GF-D8 (cell line): ENCODE measurements around the gene SLC25A14.
"Not testable (repeated sequence)": the region's sequence is repeated elsewhere in the genome, so short reads cannot be mapped to it uniquely, and the experiment has no call there.

ENCODE experiments used
- DNase-seq: peaks from one replicate; lab custom pipeline; 2025; lab: John Stamatoyannopoulos, UW

SLC25A14 gene

GRCh38 chrX:130339408-130340222 lies at the start of gene SLC25A14:
Gene SLC25A14, plus strand, starts transcription at chrX:130339919. Its CDS starts 360 bp downstream, at chrX:130340279.
- DNase-seq: peak; percentile 40

GRCh38 chrX:130295519-130296296 lies 44.0 kb upstream of the SLC25A14 start:
- no peak for DNase-seq

- no peak for DNase-seq
Measured at GRCh38 chrX:130296297-130296678, 43.4 kb upstream of the SLC25A14 start.

GRCh38 chrX:130296743-130297142 lies 43.0 kb upstream of the SLC25A14 start:
- no peak for DNase-seq

GRCh38 chrX:130299279-130300009 lies 40.3 kb upstream of the SLC25A14 start:
- no peak for DNase-seq

GRCh38 chrX:130300010-130300282 lies 39.8 kb upstream of the SLC25A14 start:
- no peak for DNase-seq

GRCh38 chrX:130301405-130301804 lies 38.3 kb upstream of the SLC25A14 start:
- no peak for DNase-seq

GRCh38 chrX:130301977-130302376 lies 37.7 kb upstream of the SLC25A14 start:
- no peak for DNase-seq

- DNase-seq: no peak
Measured at GRCh38 chrX:130304587-130305368, 34.9 kb upstream of the SLC25A14 start.

- not testable (repeated sequence) for DNase-seq
Measured at GRCh38 chrX:130319886-130320285, 19.8 kb upstream of the SLC25A14 start.

- DNase-seq: no peak
Measured at GRCh38 chrX:130321550-130321949, 18.2 kb upstream of the SLC25A14 start.

GRCh38 chrX:130330146-130330545 lies 9.6 kb upstream of the SLC25A14 start:
- no peak for DNase-seq

- DNase-seq: peak; percentile 1
Measured at GRCh38 chrX:130330706-130331105, 9.0 kb upstream of the SLC25A14 start.

GRCh38 chrX:130336531-130336930 lies 3.2 kb upstream of the SLC25A14 start:
- no peak for DNase-seq

- DNase-seq: not testable (repeated sequence)
Measured at GRCh38 chrX:130338869-130339268, 850 bp upstream of the SLC25A14 start.

GRCh38 chrX:130340271-130340670 lies 552 bp downstream of the SLC25A14 start:
- DNase-seq: no peak

- DNase-seq: no peak
Measured at GRCh38 chrX:130343411-130343810, 3.7 kb downstream of the SLC25A14 start.

GRCh38 chrX:130347321-130347720 lies 7.6 kb downstream of the SLC25A14 start:
- DNase-seq: no peak

GRCh38 chrX:130351567-130351966 lies 11.8 kb downstream of the SLC25A14 start:
- DNase-seq: no peak

GRCh38 chrX:130352050-130352449 lies 12.3 kb downstream of the SLC25A14 start:
- DNase-seq: not testable (repeated sequence)

GRCh38 chrX:130376077-130376476 lies 36.4 kb downstream of the SLC25A14 start:
- no peak for DNase-seq
